Loucy (cell line): ENCODE results near the gene EDAR.

Source experiments
- EZH2phosphoT487 ChIP-seq: fragments of 200-600 bp; IDR thresholded peaks from 2 replicates; pipeline ENCODE4 v1.6.1; 2018; ENCODE audit warnings: antibody characterized with exemption, mild to moderate bottlenecking, moderate library complexity, borderline replicate concordance
- TF ChIP-seq, protein P1 (sequence below): fragments of 200-600 bp; sonication (generic); conservative IDR thresholded peaks from 2 replicates; pipeline ENCODE4 v1.5.1; 2014; ENCODE audit warnings: mild to moderate bottlenecking, antibody characterized with exemption, low read length

DNA sequence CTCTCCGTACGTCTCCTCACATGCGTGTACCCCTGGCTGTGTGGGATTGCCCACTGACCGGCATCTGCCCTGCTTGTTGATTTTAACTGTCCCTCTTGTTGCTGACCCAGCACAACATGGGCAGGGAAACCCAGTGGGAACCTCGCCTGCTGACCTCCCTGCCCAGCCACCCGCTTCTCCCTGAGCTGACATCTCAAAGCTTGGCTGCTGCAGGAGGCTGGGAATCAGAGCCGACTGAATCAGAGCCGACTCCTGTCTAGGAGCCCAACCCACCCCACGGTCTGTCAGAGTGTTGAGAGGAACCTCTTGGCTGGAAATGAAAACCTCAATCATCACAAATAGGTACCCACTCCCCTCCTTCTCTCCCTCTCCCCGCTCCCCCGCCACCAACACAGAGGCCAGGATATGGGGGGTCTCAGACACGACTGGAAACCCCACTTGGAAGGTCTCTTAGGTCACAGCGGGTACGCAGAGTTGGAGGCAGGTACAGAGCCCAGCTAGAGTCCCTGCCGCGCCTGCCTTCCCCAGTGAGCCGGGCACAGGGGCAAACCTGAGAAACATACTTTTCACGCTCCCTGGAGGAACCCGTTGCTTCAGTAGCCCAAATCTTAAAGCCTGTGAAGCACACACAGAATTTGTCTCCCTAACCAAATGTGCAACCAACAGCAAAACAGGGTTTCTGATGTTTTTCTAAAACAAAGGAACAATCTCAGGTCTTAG is 784 bp downstream of the EDAR start:
- TF ChIP-seq, protein P1, sequence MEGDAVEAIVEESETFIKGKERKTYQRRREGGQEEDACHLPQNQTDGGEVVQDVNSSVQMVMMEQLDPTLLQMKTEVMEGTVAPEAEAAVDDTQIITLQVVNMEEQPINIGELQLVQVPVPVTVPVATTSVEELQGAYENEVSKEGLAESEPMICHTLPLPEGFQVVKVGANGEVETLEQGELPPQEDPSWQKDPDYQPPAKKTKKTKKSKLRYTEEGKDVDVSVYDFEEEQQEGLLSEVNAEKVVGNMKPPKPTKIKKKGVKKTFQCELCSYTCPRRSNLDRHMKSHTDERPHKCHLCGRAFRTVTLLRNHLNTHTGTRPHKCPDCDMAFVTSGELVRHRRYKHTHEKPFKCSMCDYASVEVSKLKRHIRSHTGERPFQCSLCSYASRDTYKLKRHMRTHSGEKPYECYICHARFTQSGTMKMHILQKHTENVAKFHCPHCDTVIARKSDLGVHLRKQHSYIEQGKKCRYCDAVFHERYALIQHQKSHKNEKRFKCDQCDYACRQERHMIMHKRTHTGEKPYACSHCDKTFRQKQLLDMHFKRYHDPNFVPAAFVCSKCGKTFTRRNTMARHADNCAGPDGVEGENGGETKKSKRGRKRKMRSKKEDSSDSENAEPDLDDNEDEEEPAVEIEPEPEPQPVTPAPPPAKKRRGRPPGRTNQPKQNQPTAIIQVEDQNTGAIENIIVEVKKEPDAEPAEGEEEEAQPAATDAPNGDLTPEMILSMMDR, result no peak
- TF ChIP-seq EZH2phosphoT487, result no peak
